GM12878 (cell line): ENCODE results near the gene SORBS1. TPM values are rescaled to one million over a fixed set of nuclear protein-coding genes. Genes with fewer than 3 reads are reported as not detected.

Experiments
- ATAC-seq: fragments of 200-7000 bp; cut with Tn5 transposase; 3 replicates; pipeline ENCODE4 v1.9.1; 2020; ENCODE audit warnings: mild to moderate bottlenecking, moderate library complexity
- BruUV-seq: library from RNA; stranded (reverse); fragments of 400-500 nt; replicated peaks from 2 replicates; lab custom pipeline; 2021; lab: Mats Ljungman, UMichigan
- CTCF ChIA-PET: fragments of 300-600 bp; sonication (Branson Sonifier 250); formaldehyde crosslinking; extraction: SDS; loops from one replicate; lab custom pipeline; 2021; ENCODE audit warnings: inconsistent platforms; lab: Yijun Ruan, JAX
- POLR2A ChIA-PET: fragments of 350-600 bp; formaldehyde crosslinking; extraction: SDS; loops from one replicate; lab custom pipeline; 2021; ENCODE audit warnings: inconsistent platforms; lab: Charles Lee
- RAD21 ChIA-PET: fragments of 300-600 bp; sonication (Branson Sonifier 250); formaldehyde crosslinking; loops from one replicate; lab custom pipeline; 2023; ENCODE audit warnings: antibody characterized with exemption; ENCODE audit not compliant: unreplicated experiment; lab: Charles Lee
- SMC1A ChIA-PET: fragments of 300-600 bp; sonication (Branson Sonifier 250); formaldehyde crosslinking; loops from one replicate; lab custom pipeline; 2023; ENCODE audit not compliant: unreplicated experiment, uncharacterized antibody; lab: Charles Lee
- DNase-seq: peaks from one replicate; pipeline ENCODE4 v3.0.0-alpha.2; 2011; ENCODE audit warnings: low read depth, low spot score
- FAIRE-seq: peaks from 3 replicates; lab custom pipeline; 2011; peaks lifted over from hg19 to GRCh38; lab: Jason Lieb, UNC
- H2AFZ ChIP-seq: 2 replicates; pipeline ENCODE4 v1.6.0; 2011; ENCODE audit warnings: low read depth, low read length, control low read depth; ENCODE audit not compliant: control insufficient read depth
- H3K27ac ChIP-seq: 2 replicates; pipeline ENCODE4 v1.5.1; 2011; ENCODE audit warnings: control low read depth; ENCODE audit not compliant: control insufficient read depth, insufficient read depth
- H3K27me3 ChIP-seq, 2 experiments: replicated peaks in 1 of 2; 2 replicates each; pipeline versions ENCODE4 v1.6.0 to v1.6.1; 2011; ENCODE audit warnings: low read length in 1 of 2; ENCODE audit not compliant: control insufficient read depth in 2 of 2, insufficient read depth in 2 of 2
- H3K36me3 ChIP-seq, 2 experiments: 2 replicates each; pipeline ENCODE4 v1.5.1; 2011; ENCODE audit warnings: low read length in 1 of 2; ENCODE audit not compliant: control insufficient read depth in 2 of 2, insufficient read depth in 2 of 2
- H3K4me1 ChIP-seq: 2 replicates; pipeline ENCODE4 v1.6.1; 2011; ENCODE audit warnings: mild to moderate bottlenecking, low read length, moderate library complexity, mixed read lengths; ENCODE audit not compliant: control insufficient read depth, insufficient read depth
- H3K4me2 ChIP-seq: 2 replicates; pipeline ENCODE4 v1.6.0; 2011; ENCODE audit warnings: control low read depth; ENCODE audit not compliant: control insufficient read depth, insufficient read depth
- H3K4me3 ChIP-seq: fragments of 200-600 bp; sonication (generic); 2 replicates; pipeline ENCODE4 v1.5.1; 2016
- H3K79me2 ChIP-seq: 2 replicates; pipeline ENCODE4 v1.6.0; 2011; ENCODE audit warnings: low read length; ENCODE audit not compliant: control insufficient read depth, insufficient read depth
- H3K9ac ChIP-seq: 2 replicates; pipeline ENCODE4 v1.8.0; 2011; ENCODE audit warnings: low read length, control low read depth, mixed read lengths; ENCODE audit not compliant: control insufficient read depth, insufficient read depth
- H3K9me3 ChIP-seq: replicated peaks from 3 replicates; pipeline ENCODE4 v1.5.1; 2011; ENCODE audit warnings: mild to moderate bottlenecking, low read length; ENCODE audit not compliant: control insufficient read depth, insufficient read depth
- H4K20me1 ChIP-seq: 2 replicates; pipeline ENCODE4 v1.6.0; 2011; ENCODE audit not compliant: control insufficient read depth, insufficient read depth
- ASH2L ChIP-seq: fragments of 300-600, 200-600 bp; sonication (generic); IDR thresholded peaks from 2 replicates; pipeline ENCODE4 v1.6.1; 2017; ENCODE audit warnings: low read depth, mild to moderate bottlenecking, borderline replicate concordance
- BCL11A ChIP-seq: IDR thresholded peaks from 2 replicates; pipeline ENCODE4 v1.6.1; 2011; ENCODE audit warnings: low read depth, low read length
- FOS ChIP-seq: IDR thresholded peaks from 3 replicates; pipeline ENCODE4 v1.6.1; 2011; ENCODE audit warnings: borderline replicate concordance; ENCODE audit not compliant: insufficient read length; ENCODE audit errors: extremely low read depth
- IKZF2 ChIP-seq, 2 experiments: fragments of 450-650 bp; IDR thresholded peaks; 2 replicates each; pipeline ENCODE4 v1.6.1; 2017; ENCODE audit warnings: mild to moderate bottlenecking in 2 of 2, moderate library complexity in 2 of 2
- KLF5 ChIP-seq: fragments of 450-650 bp; IDR thresholded peaks from 2 replicates; pipeline ENCODE4 v1.6.1; 2014; ENCODE audit warnings: mild to moderate bottlenecking; ENCODE audit not compliant: partially characterized antibody
- MTA2 ChIP-seq: fragments of 450-650 bp; IDR thresholded peaks from 2 replicates; pipeline ENCODE4 v1.6.1; 2016; ENCODE audit warnings: low read depth, mild to moderate bottlenecking, moderate library complexity
- RB1 ChIP-seq: fragments of 450-650 bp; formaldehyde crosslinking; IDR thresholded peaks from 2 replicates; pipeline ENCODE4 v1.6.1; 2017; ENCODE audit warnings: mild to moderate bottlenecking, borderline replicate concordance
- RUNX3 ChIP-seq: IDR thresholded peaks from 2 replicates; pipeline ENCODE4 v1.6.1; 2012; ENCODE audit warnings: low read length, inconsistent platforms
- SIN3A ChIP-seq: IDR thresholded peaks from 2 replicates; pipeline ENCODE4 v1.6.1; 2012; ENCODE audit warnings: low read depth, low read length, improper control_type of control experiment
- SRF ChIP-seq, 2 experiments: IDR thresholded peaks; 2 replicates each; pipeline ENCODE4 v1.6.1; 2011; ENCODE audit warnings: low read depth in 2 of 2, low read length in 2 of 2, mild to moderate bottlenecking in 1 of 2, moderate library complexity in 1 of 2
- WGBS: methylation state at CpG from one replicate; pipeline ENCODE4 v1.1.6; 2016; ENCODE audit warnings: low lambda C conversion rate; ENCODE audit not compliant: insufficient replicate concordance, insufficient coverage; ENCODE audit errors: missing lambda C conversion rate; 5-methylcytosine and 5-hydroxymethylcytosine counted together
- in situ Hi-C: fragments of 300-500 bp; cut with MboI; formaldehyde crosslinking; loops from 9 replicates; pipeline ENCODE4 v1.14.3; 2018; ENCODE audit warnings: mixed read lengths
- intact Hi-C: fragments of 100-400 bp; cut with micrococcal nuclease; formaldehyde crosslinking; loops from one replicate; pipeline ENCODE4 v1.14.2; 2022; ENCODE audit not compliant: unreplicated experiment
- polyA plus RNA-seq, 11 experiments: library from polyadenylated mRNA; depleted of rRNA in 4 of 11; unstranded in 6 of 11; stranded (reverse) in 5 of 11; fragments of >200 nt; fragmentation: Nextera tagmentation in 4 of 11; fragmentation: Illumina TruSeq in 1 of 11; extraction: Ambion mirVana in 4 of 11; extraction: Trizol in 1 of 11; gene quantifications; 1 replicate in 1 of 11; 2 replicates in 10 of 11; pipeline versions ENCODE4 v1.2.1 to v1.2.3, GENCODE V29; 2011 to 2016; ENCODE audit warnings: inconsistent platforms in 2 of 11, missing spikeins in 2 of 11, low read depth in 1 of 11
- total RNA-seq, 4 experiments: library from RNA; depleted of rRNA in 3 of 4; stranded (reverse); fragments of >200 nt in 3 of 4; fragmentation: Illumina TruSeq in 1 of 4; extraction: Trizol in 1 of 4; gene quantifications; 2 replicates each; pipeline versions ENCODE4 v1.2.1 to v1.2.3, GENCODE V29; 2013 to 2021
- TF ChIP-seq, protein P1 (sequence below): IDR thresholded peaks from 2 replicates; pipeline ENCODE4 v1.6.1; 2012; ENCODE audit warnings: improper control_type of control experiment, low read depth, low read length; ENCODE audit not compliant: insufficient replicate concordance

The SORBS1 gene
- total and polyA plus RNA-seq, 10 of the 15 experiments (the other 5 are each of a cell fraction or from before 2014, with no cell fraction given) = 0.13 to 0.75 (median 0.39) TPM

DNA sequence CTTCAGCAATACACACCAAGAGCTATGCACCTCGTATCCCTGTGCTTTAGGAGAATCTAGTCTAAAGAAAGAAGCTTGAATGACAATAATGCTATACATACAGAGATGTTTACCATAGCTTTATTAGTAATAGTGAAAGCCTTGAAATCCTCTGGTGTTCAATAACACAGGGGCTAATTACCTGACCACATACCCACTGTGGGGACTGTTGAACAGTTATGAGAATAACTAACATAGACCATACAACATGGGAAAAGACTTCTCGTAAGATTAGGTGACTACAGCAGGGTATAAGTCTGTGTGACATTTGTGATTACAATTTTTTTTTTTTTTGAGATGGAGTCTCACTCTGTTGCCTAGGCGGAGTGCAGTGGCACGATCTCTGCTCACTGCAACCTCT, 111.0 kb downstream of the SORBS1 start:
- no peak for DNase-seq
- Histone ChIP-seq H3K9ac (no peak overlapping the region), H4K20me1 (no peaks in the 10 kb centered on the region), H3K4me3 (no peak overlapping the region), H3K9me3 (no peaks in the 10 kb centered on the region), H3K27me3 (no peaks in the 10 kb centered on the region; a peak in 1 of 4 replicates), H3K4me2 (no peak overlapping the region), H3K36me3 (no peaks in the 10 kb centered on the region), H3K79me2 (no peaks in the 10 kb centered on the region), H2AFZ (no peak overlapping the region), H3K4me1 (no peaks in the 10 kb centered on the region), H3K27ac (no peak overlapping the region)
- in situ Hi-C loops = no loop called here
- WGBS = 13% methylated on average over 4 of the region's 4 CpGs
- BruUV-seq = no TSS peak
- ChIA-PET SMC1A (interaction anchor here (1.1 to 3.2 kb wide), 2 partner anchors 20 to 76 kb away, joined by 3 to 16 read pairs; no protein-coding TSS in a partner anchor), POLR2A (no interaction called here), CTCF (interaction anchor here (0.9 to 4.2 kb wide), 4 partner anchors 19 to 204 kb away, joined by 4 to 17 read pairs (median 10); no protein-coding TSS in a partner anchor), RAD21 (no interaction called here)
- peak; percentile 51; the same call in 1 of the 2 replicates for TF ChIP-seq RUNX3
- TF ChIP-seq IKZF2 (IDR thresholded peaks at IDR 0.05) = 0 out of 4 replicates have a peak, but pooled peaks of 1 of the 2 experiments have one; percentile 21
- TF ChIP-seq BCL11A = peak; percentile 58; the same call in 1 of the 2 replicates
- TF ChIP-seq MTA2 = peak; percentile 68; the same call in 1 of the 2 replicates
- TF ChIP-seq FOS = no peak
- TF ChIP-seq KLF5 = no peak
- intact Hi-C loops = no loop called here
- FAIRE-seq = no peak
- peak; percentile 59 for ATAC-seq

DNA sequence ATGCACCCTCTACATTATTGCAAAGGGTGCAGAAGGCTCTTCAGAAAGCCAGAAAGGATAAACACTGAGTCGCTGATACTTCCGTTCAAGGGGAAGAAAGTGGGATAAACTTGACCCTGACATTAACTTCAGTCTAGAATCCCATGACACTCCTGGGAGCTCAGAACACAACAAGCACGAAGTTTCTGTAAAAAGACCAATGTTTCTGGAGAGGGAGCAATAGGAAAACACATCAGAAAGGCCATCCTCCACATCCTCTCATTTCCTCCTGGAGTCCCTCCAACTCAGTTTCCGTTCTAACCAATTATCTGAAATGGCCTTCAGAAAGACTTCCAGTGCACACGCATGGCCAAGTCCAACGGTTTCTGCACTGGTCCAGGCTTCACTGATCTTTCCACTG, 113.5 kb downstream of the SORBS1 start:
- ChIA-PET CTCF (interaction anchor here (0.6 to 11.7 kb wide), 7 partner anchors 16 to 202 kb away, joined by 3 to 204 read pairs (median 4); no protein-coding TSS in a partner anchor), SMC1A (interaction anchor here (0.9 to 11.5 kb wide), 4 partner anchors 16 to 298 kb away, joined by 3 to 122 read pairs (median 38); no protein-coding TSS in a partner anchor), POLR2A (no interaction called here), RAD21 (interaction anchor here (1.6 to 7.2 kb wide), 3 partner anchors 16 to 154 kb away, joined by 3 to 59 read pairs (median 22); no protein-coding TSS in a partner anchor)
- BruUV-seq = no TSS peak
- Histone ChIP-seq H2AFZ (no peak overlapping the region), H3K4me2 (no peak overlapping the region), H3K4me1 (no peaks in the 10 kb centered on the region), H3K9ac (no peak overlapping the region), H3K9me3 (no peaks in the 10 kb centered on the region), H3K79me2 (no peaks in the 10 kb centered on the region), H3K4me3 (no peak overlapping the region), H3K27me3 (no peaks in the 10 kb centered on the region; a peak in 2 of 4 replicates), H3K27ac (no peak overlapping the region), H4K20me1 (no peaks in the 10 kb centered on the region), H3K36me3 (no peaks in the 10 kb centered on the region)
- in situ Hi-C loops = no loop called here
- ATAC-seq (no peak), FAIRE-seq (no peak), DNase-seq (no peak)
- intact Hi-C loops = loop anchor here (5.0 kb wide), 2 partner anchors 155 to 315 kb away; no protein-coding TSS in a partner anchor
- WGBS = 52% methylated on average over 6 of the region's 6 CpGs
- TF ChIP-seq ASH2L = no peak
- TF ChIP-seq SRF (IDR thresholded peaks at IDR 0.05; ENCODE audit: low read depth in 2 of 2, low read length in 2 of 2) = no peak
- TF ChIP-seq MTA2 = no peak
- TF ChIP-seq RB1 = no peak
- TF ChIP-seq, protein P1, sequence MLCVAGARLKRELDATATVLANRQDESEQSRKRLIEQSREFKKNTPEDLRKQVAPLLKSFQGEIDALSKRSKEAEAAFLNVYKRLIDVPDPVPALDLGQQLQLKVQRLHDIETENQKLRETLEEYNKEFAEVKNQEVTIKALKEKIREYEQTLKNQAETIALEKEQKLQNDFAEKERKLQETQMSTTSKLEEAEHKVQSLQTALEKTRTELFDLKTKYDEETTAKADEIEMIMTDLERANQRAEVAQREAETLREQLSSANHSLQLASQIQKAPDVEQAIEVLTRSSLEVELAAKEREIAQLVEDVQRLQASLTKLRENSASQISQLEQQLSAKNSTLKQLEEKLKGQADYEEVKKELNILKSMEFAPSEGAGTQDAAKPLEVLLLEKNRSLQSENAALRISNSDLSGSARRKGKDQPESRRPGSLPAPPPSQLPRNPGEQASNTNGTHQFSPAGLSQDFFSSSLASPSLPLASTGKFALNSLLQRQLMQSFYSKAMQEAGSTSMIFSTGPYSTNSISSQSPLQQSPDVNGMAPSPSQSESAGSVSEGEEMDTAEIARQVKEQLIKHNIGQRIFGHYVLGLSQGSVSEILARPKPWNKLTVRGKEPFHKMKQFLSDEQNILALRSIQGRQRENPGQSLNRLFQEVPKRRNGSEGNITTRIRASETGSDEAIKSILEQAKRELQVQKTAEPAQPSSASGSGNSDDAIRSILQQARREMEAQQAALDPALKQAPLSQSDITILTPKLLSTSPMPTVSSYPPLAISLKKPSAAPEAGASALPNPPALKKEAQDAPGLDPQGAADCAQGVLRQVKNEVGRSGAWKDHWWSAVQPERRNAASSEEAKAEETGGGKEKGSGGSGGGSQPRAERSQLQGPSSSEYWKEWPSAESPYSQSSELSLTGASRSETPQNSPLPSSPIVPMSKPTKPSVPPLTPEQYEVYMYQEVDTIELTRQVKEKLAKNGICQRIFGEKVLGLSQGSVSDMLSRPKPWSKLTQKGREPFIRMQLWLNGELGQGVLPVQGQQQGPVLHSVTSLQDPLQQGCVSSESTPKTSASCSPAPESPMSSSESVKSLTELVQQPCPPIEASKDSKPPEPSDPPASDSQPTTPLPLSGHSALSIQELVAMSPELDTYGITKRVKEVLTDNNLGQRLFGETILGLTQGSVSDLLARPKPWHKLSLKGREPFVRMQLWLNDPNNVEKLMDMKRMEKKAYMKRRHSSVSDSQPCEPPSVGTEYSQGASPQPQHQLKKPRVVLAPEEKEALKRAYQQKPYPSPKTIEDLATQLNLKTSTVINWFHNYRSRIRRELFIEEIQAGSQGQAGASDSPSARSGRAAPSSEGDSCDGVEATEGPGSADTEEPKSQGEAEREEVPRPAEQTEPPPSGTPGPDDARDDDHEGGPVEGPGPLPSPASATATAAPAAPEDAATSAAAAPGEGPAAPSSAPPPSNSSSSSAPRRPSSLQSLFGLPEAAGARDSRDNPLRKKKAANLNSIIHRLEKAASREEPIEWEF = no peak
- TF ChIP-seq SIN3A = no peak
